Endodermal cell (in vitro differentiated cells): ENCODE measurements around the gene P2RX5. TPM values are rescaled to one million over a fixed set of nuclear protein-coding genes. Genes with fewer than 3 reads are reported as not detected.

Source experiments
- DNase-seq: peaks from one replicate; pipeline ENCODE4 v3.0.0-alpha.2; 2017
- H3K27ac ChIP-seq: 2 replicates; pipeline ENCODE4 v1.5.1; 2013; ENCODE audit warnings: mild to moderate bottlenecking, low read depth, low read length, moderate library complexity
- H3K27me3 ChIP-seq: 2 replicates; pipeline ENCODE4 v1.6.1; 2013; ENCODE audit warnings: mild to moderate bottlenecking, low read length, moderate library complexity; ENCODE audit not compliant: insufficient read depth, control insufficient read depth, poor library complexity, severe bottlenecking
- H3K36me3 ChIP-seq: 2 replicates; pipeline ENCODE4 v1.7.0; 2013; ENCODE audit warnings: mild to moderate bottlenecking, low read length, moderate library complexity; ENCODE audit not compliant: control insufficient read depth, insufficient read depth
- H3K4me1 ChIP-seq: one replicate; pipeline ENCODE4 v1.7.0; 2013; ENCODE audit warnings: low read length; ENCODE audit not compliant: control insufficient read depth, insufficient read depth
- H3K4me3 ChIP-seq: 2 replicates; pipeline ENCODE4 v1.5.1; 2013; ENCODE audit warnings: mild to moderate bottlenecking, low read length, moderate library complexity
- H3K9ac ChIP-seq: 2 replicates; pipeline ENCODE4 v1.6.1; 2013; ENCODE audit warnings: mild to moderate bottlenecking, low read length, moderate library complexity; ENCODE audit not compliant: poor library complexity, severe bottlenecking; ENCODE audit errors: extremely low read depth
- H3K9me3 ChIP-seq: 2 replicates; pipeline ENCODE4 v1.6.1; 2013; ENCODE audit warnings: mild to moderate bottlenecking, low read length, moderate library complexity; ENCODE audit not compliant: control insufficient read depth
- H3K27ac Mint-ChIP-seq: 2 replicates; pipeline ENCODE4 v1.8.0; 2020; ENCODE audit warnings: mixed read lengths
- H3K27me3 Mint-ChIP-seq: 2 replicates; pipeline ENCODE4 v1.8.0; 2021; ENCODE audit warnings: mild to moderate bottlenecking, mixed read lengths; ENCODE audit not compliant: insufficient read depth
- H3K36me3 Mint-ChIP-seq: 2 replicates; pipeline ENCODE4 v1.8.0; 2020; ENCODE audit warnings: low read depth, mixed read lengths
- H3K4me1 Mint-ChIP-seq: 2 replicates; pipeline ENCODE4 v1.8.0; 2020; ENCODE audit warnings: mixed read lengths
- H3K4me3 Mint-ChIP-seq: 2 replicates; pipeline ENCODE4 v1.8.0; 2020; ENCODE audit warnings: mild to moderate bottlenecking, moderate library complexity, mixed read lengths
- H3K9me3 Mint-ChIP-seq: 2 replicates; pipeline ENCODE4 v1.8.0; 2020; ENCODE audit warnings: mild to moderate bottlenecking, mixed read lengths
- CTCF ChIP-seq: fragments of 200-600 bp; sonication (generic); conservative IDR thresholded peaks from 2 replicates; pipeline ENCODE4 v1.5.0; 2021; ENCODE audit warnings: antibody characterized with exemption, mild to moderate bottlenecking
- WGBS, 2 experiments: methylation state at CpG; one replicate each; pipeline versions ENCODE4 v1.1.5 to v1.1.7; 2013; ENCODE audit warnings: missing lambda C conversion rate in 2 of 2, mixed read lengths in 1 of 2; ENCODE audit not compliant: insufficient coverage in 1 of 2, insufficient read length in 1 of 2; 5-methylcytosine and 5-hydroxymethylcytosine counted together
- total RNA-seq, 2 donors: library from RNA; stranded (reverse); fragmentation: NEBNext Ultra II Directional in 1 of 2; extraction: Animal tissue kit (Norgen Biotek cat#: 25700) in 1 of 2; gene quantifications; 2 replicates in 1 of 2; 3 replicates in 1 of 2; pipeline ENCODE4 v1.2.1, GENCODE V29; 2021

Gene P2RX5
- total RNA-seq, 2 donors from 2014 or later = 0.46 to 0.57 TPM

- no peak for DNase-seq
- H3K9me3 ChIP-seq = no peaks in the 10 kb centered on the region
- no peaks in the 10 kb centered on the region for H3K27me3 ChIP-seq
- no peak overlapping the region for H3K4me3 Mint-ChIP-seq
- H3K9ac ChIP-seq = no peak overlapping the region
- no peak overlapping the region for H3K27ac Mint-ChIP-seq
- no peaks in the 10 kb centered on the region for H3K4me1 ChIP-seq
- no peak overlapping the region for H3K4me3 ChIP-seq
- no peaks in the 10 kb centered on the region for H3K4me1 Mint-ChIP-seq
- 89 to 97% methylated on average over 6 to 8 of the region's 8 CpGs for WGBS, 2 experiments
- no peaks in the 10 kb centered on the region for H3K9me3 Mint-ChIP-seq
- no peak for TF ChIP-seq CTCF
- no peak overlapping the region for H3K27ac ChIP-seq
- H3K27me3 Mint-ChIP-seq = no peaks in the 10 kb centered on the region
- H3K36me3 Mint-ChIP-seq = peaks cover 46% of the 10 kb centered on the region
- peaks cover 47% of the 10 kb centered on the region for H3K36me3 ChIP-seq
These were observed 19.3 kb upstream of the P2RX5 start for GRCh38 chr17:3715296-3715695.

GRCh38 chr17:3712811-3713463 is 17.0 kb upstream of the P2RX5 start:
- 84 to 89% methylated on average over 12 to 13 of the region's 13 CpGs for WGBS, 2 experiments
- H3K4me1 ChIP-seq = no peaks in the 10 kb centered on the region
- no peak overlapping the region for H3K9ac ChIP-seq
- Mint-ChIP-seq H3K27me3 (no peaks in the 10 kb centered on the region), H3K4me3 (no peak overlapping the region), H3K36me3 (peaks cover 35% of the 10 kb centered on the region), H3K4me1 (no peaks in the 10 kb centered on the region), H3K27ac (no peak overlapping the region), H3K9me3 (no peaks in the 10 kb centered on the region)
- H3K27ac ChIP-seq = no peak overlapping the region
- TF ChIP-seq CTCF = no peak
- no peak overlapping the region for H3K4me3 ChIP-seq
- no peaks in the 10 kb centered on the region for H3K27me3 ChIP-seq
- DNase-seq = no peak
- H3K9me3 ChIP-seq = no peaks in the 10 kb centered on the region
- H3K36me3 ChIP-seq = peaks cover 29% of the 10 kb centered on the region

GRCh38 chr17:3710951-3711383 is 15.0 kb upstream of the P2RX5 start:
- Mint-ChIP-seq H3K9me3 (no peaks in the 10 kb centered on the region), H3K27ac (no peak overlapping the region), H3K4me3 (no peak overlapping the region), H3K36me3 (peaks cover 20% of the 10 kb centered on the region), H3K4me1 (no peaks in the 10 kb centered on the region), H3K27me3 (no peaks in the 10 kb centered on the region)
- 80 to 88% methylated on average over 4 to 5 of the region's 5 CpGs for WGBS, 2 experiments
- DNase-seq = no peak
- peaks cover 13% of the 10 kb centered on the region for H3K36me3 ChIP-seq
- no peak for TF ChIP-seq CTCF
- no peaks in the 10 kb centered on the region for H3K4me1 ChIP-seq
- no peak overlapping the region for H3K27ac ChIP-seq
- H3K9ac ChIP-seq = no peak overlapping the region
- H3K9me3 ChIP-seq = no peaks in the 10 kb centered on the region
- no peak overlapping the region for H3K4me3 ChIP-seq
- no peaks in the 10 kb centered on the region for H3K27me3 ChIP-seq
